Measurements from ENCODE around the gene TTLL7.

Gene TTLL7

DNA sequence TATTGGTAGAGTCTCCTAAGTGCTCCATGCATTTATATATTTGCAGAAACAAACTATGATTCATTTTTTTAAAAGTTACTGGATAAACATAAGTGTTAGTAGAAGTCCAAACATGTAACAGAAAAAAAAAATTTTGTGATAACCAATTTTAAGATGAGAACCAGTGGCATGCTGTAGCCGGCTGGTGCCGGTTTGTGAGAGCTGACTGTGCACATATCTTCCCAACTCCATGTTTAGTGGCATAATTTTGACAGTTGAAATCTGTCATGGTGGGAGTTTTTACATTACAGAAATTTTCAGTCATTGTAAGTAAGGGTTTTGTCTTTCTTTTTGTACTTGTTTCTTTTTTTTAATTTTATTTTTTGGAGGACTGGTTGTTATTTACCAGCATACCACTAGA, 141.2 kb downstream of the TTLL7 start:
- no peak for DNase-seq

DNA sequence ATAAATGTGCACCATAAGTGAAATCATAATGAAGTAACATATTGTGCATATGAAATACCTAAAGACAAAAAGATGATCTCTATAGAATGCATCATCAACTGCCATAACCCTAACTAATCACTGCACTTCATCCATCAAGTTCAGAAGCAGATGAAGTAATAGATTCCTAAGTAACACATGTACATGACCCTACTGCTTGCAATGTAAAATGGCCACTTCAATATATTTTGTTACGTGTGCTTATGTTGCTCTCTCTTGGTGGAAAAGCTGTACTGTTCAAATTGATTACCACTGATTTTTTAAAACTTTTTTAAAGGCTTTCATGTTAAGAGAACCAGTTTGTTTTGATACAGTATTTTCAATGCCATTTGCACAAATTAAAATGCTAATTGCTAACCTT, 141.8 kb downstream of the TTLL7 start:
- DNase-seq = peak; percentile 58

DNA sequence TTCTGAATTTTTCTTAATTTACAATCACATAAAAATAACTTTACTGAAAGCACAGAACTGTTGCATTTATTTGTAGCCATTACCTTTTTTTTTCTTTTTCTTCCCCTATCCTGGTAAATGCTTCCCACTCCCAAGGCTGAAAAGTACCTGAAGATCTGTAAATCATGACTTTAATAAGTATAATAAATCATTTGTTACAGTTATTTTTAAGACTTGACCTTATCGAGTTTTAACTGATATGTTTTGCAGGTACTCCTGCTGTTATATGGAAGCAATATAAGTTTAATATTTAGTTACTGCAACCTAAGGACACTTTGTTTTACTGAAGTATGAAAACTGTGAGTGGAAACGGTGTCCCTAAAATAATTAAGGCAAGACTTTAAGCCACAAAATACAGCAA, 142.6 kb downstream of the TTLL7 start:
- no peak for DNase-seq

DNA sequence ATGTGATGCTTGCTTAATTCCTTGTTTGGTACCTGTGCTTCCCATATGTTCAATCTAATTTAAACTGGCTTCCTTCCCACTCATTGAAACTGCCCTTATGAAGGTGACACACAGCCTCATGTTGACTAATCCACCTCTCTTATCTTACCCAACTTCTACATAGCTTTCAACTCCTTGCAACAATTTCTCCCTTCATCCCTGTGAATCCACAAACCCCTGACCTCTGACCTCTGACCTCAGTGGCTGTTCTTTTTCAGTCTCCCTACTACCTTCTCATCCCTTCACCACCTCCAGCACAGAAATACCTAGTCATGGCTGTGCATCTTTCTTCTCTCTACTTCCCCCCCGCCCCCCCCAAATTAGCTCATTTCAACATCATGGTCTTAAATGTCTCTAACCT, 144.5 kb downstream of the TTLL7 start:
- no peak for DNase-seq

DNA sequence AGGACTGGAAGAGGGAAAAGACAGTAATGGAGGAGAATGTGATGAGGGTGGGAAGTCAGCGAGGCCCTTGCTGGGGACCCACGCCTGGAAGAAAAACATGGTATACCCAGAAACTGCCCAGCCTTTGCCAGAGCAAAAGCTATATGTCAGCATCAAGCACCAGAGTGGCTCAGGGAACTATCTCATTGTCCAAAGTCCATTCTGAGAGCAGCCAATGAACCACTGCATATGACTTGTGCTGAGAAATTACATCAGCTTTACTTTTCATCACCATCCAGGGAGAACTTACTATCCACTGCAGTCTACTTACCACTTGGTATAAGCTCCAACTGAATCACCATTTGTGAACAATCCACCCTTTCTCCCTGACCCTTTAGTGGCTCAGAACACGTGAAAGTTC, 148.1 kb downstream of the TTLL7 start:
- no peak for DNase-seq

DNA sequence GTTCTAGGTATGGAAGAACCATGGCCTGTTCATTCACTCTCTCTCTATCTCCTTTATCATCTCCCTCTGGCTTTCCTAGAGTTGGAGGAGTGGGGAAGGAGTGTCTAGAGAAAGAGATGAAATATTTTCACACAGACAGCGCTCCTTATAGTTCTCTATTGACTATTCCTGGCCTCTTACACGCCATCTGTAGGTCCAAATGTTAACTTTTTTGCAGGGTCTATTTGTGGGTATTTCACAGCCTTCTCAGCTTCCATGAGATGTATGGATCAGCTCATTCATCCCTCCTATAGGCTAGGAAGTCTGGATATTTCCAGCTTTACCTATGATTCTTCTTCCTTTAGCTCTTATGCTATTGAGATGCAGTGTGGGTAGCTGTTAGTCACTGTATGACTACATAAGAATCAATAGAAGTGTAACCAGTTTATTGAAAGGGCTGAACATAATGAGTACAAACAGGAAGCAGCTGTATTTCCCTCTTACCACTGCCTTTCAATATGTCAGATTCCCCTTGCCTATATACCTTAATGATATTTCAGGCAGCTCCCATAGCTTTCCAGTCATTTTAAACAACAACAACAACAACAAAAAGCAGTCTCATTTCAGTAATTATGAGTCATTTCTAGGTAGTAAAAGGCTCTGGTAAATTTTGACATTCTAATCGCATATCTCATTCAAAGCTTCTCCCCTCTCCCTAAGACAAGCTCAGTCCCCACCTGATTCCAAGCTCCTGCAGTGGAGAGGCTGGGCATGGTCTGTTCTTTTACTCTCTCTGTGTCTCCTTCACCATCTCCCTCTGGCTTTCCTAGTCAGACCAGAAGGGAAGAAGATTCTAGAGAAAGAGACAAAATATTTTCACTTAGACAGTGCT, 149.5 kb downstream of the TTLL7 start:
- DNase-seq = no peak

DNA sequence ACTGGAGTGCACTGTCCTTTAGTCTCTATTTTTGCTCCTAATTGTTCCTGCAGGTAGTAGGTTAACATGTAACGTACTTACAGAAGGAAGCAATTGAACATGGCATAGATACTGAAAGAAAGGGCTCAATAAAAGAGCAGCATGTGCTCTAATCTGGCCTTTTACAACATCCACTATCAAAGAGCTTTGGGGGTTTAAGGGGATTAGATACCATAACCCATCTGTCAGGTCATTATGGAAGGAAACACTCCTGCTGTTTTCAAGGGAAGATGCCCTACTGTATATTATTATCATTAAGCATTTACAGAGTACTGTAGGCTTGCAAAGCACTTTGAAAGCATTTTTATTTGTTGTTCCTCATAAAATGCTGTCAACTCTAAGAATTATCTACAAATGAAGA, 152.8 kb downstream of the TTLL7 start:
- no peak for DNase-seq

DNA sequence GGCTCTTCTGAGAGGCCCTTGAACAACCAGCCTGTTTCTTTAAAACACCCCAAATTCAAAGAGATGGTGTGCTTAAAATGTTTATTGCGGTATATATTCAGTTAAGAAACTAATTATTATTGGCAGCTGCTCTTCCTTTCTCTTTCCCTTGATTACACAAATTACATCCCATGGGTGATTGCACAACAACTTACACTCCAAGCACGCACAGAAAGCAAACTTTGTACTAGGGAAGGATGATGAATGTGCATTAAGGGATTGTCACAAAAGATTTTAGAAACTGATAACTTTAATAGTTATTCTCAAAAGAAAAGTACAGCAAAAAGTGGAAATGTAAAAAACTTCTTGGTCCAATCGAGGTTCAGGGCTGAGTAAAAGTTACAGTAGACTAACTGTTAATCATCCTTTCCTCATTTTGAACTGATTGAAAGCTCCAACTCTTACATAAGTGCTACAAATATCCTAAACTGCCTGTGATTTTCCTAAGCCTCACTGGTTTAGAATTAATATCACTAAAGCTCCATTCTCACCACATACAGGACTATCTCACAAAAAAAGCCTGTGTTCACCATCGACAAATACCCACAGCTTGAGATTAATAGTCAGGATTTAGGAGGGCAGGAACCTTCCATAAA, 153.4 kb downstream of the TTLL7 start:
- DNase-seq = peak; percentile 13

DNA sequence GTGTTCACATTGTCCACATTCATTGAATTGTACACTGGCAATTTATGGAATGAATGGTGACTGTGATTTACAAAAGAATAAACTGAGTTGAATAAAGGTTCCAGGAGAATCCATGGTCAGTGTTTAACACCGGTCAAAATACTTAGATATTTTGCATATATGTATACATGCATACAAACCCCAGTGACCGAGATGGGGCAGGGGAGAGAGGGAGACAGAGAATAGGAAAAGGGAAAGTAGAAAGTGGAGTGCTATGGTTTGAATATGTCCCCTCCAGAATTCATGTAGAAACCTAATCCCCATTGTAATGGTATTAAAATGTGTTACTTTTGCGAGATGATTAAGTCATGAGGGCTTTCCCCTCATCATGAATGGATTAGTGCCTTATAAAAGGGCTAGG, 154.4 kb downstream of the TTLL7 start:
- DNase-seq = no peak

DNA sequence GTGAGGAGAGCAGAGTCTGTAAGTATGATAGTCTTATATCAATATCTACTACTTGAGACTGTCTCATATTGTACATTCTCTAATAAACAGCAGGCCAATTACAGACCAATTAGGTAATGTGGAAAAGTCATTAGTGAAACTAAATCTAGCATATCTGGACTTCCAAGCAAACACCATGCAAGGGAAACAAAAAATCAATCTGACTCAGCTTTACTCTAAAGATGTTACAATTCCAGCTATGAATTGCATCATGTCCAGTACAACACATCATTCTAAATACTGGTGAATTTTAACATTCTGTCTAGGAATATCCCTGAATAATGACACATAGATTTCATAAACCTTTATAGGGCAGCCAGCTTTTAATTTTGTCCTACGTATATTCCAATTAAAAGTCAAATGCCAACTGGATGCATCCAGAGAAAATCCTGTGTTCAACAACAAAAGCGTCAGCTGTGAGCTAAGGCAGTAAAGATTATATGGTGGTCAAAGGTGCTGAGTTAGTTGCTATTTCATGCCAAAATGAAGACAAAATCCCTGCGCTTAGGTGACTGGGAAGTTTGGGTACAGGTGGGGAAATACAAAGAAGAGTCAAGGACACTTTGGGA, 159.3 kb downstream of the TTLL7 start:
- DNase-seq = no peak

DNA sequence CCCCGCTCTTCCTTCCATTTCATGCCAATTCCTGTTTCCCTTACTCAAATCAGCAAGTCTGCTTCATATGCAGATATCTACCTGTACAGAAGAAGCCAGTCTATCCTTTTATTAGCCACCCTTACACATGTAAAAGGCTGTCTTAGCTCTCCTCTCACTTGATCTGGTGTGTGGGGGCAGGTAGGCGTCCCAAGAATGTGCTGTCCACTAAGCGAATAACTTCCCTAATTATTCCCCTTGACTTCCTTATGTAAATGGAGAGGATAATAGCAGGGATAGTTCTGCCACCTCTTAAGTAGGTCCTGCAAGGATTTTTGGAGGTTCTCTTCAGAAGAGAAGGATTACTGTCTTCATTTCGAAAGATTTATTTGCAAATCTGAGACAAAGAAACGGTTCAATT, 160.4 kb downstream of the TTLL7 start:
- DNase-seq = no peak

DNA sequence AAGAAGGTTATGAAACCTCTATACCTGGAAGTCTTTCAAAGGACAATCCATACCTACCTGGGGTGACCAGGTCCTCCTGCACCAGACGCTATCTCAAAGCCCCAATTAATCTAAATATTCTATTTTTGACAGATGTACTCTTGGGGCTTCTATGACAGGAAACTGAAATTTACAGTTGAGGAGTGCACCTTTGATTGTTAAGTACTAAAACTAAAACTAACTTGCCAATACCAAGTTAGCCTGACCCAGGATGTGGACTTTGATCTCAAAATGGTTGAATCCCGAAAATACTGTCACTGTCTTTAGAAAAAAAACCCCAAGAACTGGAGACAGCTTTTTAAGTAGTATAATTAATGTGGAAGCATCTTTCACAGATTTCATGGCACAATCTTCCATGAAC, 162.4 kb downstream of the TTLL7 start:
- no peak for DNase-seq

DNA sequence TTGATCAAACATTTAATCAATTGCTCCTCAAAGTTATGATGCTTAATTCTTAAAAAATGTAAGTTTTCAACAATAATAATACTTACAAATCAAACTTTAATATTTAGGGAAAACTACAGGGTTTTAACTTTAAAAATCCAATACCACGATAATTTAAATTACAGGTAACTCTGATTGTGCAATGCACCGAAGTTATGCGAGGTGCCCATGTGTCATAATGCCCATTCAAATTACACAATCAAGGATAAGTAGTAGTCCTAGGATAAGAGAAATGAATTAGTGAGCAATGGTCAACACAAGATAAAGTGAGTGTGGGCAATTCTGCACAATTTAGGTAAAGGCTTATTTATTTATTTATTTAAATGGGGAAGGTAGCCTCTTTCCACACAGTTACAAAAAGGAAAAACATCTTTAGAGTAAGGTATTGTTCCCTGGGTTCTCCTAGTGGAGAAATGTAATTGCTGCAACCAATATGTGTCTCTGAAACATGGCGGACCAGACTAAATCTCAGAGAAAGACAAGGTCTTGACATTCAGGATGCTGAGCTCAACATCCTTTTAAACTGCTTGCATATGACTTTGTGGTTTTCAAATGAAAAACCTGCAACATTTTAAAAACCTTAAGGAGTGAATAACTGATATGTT, 164.2 kb downstream of the TTLL7 start:
- DNase-seq = no peak

DNA sequence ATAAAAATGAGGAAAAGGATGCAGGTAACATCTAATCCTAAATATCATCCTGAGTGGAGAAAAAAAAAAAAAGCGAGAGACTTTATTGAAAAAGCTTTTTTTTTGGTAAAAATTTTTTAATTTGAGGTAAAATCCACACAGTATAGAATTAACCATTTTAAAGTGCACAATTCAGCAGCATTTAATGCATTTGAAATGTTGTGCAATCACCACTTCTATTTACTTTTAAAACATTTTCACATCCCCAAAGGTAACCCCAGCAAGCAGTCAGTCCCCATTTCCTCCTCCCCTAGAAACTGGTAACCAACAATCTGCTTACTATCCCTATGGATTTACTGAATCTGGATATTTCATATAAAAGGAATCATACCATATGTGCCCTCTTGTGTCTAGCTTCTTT, 166.7 kb downstream of the TTLL7 start:
- DNase-seq = no peak

DNA sequence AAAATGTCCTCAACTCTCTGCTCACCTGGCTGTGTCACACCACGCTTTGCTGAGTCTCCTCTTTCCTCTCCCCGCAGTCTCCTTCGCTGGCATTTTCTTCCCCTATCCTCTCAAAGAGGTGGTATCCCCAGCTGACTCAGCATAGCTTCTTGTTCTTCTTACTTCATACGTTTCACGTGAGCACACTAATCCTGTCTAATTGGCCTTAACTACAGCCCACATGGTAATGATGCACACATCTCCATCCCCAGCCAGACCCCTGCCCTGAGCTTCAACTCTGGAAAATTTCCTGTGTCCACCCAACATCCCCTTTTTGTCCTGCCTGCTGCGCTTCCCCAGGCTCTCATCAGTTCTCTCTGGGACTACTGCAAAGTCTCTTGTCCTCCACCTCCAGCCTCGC, 169.8 kb downstream of the TTLL7 start:
- DNase-seq = no peak

DNA sequence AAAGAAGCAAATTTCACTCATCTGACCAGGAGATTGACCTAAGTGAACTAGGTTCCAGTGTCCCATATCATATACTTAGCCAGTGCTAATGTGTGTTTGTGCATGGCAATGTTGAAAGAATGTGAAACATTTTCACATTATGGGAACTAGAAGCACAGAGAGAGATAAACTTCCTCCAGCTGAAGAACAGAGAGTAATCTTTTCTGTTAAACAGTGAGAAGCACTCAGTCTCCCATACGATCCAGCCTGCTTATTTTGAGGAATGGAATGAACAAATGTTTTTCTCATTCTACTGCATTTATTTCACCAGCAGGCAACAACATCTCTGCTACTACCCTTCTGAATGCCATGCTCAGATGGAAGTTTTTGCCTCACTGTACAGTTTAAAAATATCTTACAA, 170.5 kb downstream of the TTLL7 start:
- DNase-seq = no peak

DNA sequence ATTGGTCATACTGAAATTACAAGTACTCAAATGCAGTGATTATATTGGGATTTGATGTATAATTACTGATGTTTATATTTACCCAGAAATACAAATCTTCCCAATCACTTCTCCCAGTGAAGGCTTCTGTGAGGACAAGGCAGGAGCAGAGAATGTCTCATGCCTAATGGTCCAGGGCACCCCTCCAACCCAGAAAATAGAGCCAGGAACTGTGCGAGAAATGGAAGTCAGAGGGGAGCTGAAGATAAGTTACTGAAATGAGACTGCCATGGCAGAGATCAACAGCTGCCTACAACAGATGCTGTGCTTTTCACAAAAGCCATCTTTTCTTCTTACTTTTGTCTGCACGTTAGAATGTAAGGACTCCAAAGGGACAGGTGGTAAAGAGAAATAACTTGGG, 171.2 kb downstream of the TTLL7 start:
- no peak for DNase-seq

DNA sequence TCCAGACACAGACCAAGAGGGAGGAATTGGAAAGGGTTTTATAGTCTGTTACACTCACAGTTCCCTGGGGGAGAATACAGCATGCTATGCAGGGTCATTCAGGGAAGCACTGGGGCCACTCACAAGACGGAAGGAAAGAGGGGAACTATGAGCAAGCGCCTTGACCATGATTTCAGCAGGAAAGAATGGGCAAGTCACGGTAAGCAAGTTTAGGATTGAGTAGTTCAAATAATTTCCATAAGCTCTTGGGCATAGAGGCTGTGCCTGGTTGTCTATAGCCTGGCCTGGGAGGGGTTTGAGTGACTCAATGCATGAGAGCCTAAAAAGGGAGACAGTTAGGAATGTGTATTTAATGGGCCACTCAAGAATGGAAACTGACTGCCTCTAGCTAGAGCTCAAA, 176.7 kb downstream of the TTLL7 start:
- no peak for DNase-seq

DNA sequence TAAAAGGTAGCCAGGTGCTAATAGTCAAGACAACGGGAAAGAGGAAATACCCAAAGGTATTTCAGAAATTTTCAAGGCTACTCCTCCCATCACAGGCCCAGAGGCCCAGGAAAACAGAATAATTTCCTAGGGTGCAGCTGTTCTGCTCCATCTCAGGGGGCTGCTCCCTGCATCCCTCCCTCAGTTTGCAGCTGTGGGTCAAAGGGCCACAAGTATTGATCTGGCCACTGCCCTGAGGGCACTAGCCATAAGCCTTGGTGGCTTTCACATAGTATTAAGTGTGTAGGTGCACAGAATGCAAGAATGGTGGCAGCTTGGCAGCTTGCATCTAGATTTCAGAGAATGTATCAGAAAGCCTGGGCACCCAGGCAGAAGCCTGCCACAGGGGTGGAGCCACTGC, 179.5 kb downstream of the TTLL7 start:
- no peak for DNase-seq

DNA sequence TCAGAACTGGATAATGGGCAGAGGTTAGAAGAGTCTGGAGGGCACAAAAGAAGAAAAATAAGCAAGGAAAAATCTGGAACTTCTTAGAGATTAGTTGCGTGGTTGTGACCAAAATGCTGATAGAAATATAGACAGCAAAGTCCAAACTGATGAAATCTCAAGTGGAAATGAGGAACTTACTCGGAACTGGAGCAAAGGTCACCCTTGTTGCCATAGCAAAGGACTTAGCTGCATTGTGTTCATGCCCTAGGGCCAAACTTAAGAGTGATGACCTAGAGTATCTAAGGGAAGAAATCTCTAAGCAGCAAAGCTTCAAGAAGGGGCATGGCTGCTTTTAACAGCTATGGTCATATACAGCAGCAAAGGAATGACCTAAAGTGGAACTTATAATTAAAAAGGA, 180.0 kb downstream of the TTLL7 start:
- DNase-seq = no peak

DNA sequence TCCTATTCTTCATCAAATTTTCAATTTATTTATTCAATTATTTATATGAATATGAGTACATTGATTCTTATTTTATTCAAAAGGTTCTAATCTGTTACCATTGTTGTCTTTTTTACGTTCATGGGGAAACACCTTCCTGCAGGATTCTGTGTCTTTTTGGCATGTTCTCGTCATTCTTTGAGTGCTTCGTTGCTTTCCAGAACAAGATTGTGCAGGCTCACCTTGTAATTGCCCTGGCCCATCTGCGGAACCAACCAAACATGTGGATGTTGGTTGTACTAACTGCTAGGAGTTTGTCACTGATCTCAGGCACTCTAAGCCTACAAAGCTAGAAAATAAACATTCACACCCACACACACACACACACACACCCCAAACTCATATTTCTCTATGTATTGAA, 182.1 kb downstream of the TTLL7 start:
- DNase-seq = no peak

DNA sequence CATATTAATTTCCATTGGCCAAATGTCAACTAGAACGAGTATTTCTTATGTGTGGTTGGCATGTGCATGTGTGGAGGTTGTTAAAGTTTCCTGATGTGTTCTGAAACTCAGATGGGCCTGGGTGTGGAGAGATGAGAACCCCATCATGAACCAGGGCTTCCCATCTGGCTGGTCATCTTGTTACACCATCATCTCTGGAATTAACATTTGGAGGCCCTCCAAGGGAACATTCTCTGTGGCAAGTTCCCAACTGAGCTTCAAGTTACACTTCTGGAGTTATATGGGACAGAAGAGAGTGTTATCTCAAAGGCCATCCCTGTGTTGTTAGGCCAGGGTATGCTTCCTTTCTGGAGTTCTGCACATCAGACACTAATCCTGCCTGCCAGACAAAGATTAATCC, 183.6 kb downstream of the TTLL7 start:
- peak; percentile 54 for DNase-seq
